Neural cell (in vitro differentiated cells): ENCODE results near the gene PTAFR. TPM values are rescaled to one million over a fixed set of nuclear protein-coding genes. Genes with fewer than 3 reads are reported as not detected.

Source experiments
- H2AFZ ChIP-seq: fragments of 200-600, 300-800 bp; sonication (generic), shearing (Covaris generic); 2 replicates; pipeline ENCODE4 v1.6.0; 2014; ENCODE audit warnings: low read depth, mild to moderate bottlenecking, antibody characterized with exemption, low read length, moderate library complexity
- H3F3A ChIP-seq: fragments of 200-600 bp; shearing (Covaris generic); 2 replicates; pipeline ENCODE4 v1.6.1; 2016; ENCODE audit warnings: mild to moderate bottlenecking, moderate library complexity, mixed read lengths, antibody characterized with exemption, low read length; ENCODE audit not compliant: insufficient read depth, poor library complexity, severe bottlenecking
- H3K27ac ChIP-seq: fragments of 200-600, 300-800 bp; sonication (generic), shearing (Covaris generic); 2 replicates; pipeline ENCODE4 v1.5.1; 2014; ENCODE audit warnings: mild to moderate bottlenecking, low read length, moderate library complexity
- H3K27me3 ChIP-seq: fragments of 300-800, 200-600 bp; sonication (generic), shearing (Covaris generic); 2 replicates; pipeline ENCODE4 v1.6.0; 2014; ENCODE audit warnings: mild to moderate bottlenecking, low read depth, low read length, moderate library complexity; ENCODE audit not compliant: insufficient read depth
- H3K36me3 ChIP-seq: fragments of 300-800, 200-600 bp; sonication (generic), shearing (Covaris generic); 2 replicates; pipeline ENCODE4 v1.5.1; 2014; ENCODE audit warnings: mild to moderate bottlenecking, antibody characterized with exemption, low read length, moderate library complexity; ENCODE audit not compliant: insufficient read depth
- H3K4me2 ChIP-seq: fragments of 300-800, 200-600 bp; sonication (generic), shearing (Covaris generic); 2 replicates; pipeline ENCODE4 v1.6.0; 2014; ENCODE audit warnings: mild to moderate bottlenecking, low read length
- H3K4me3 ChIP-seq: fragments of 300-800, 200-600 bp; sonication (generic), shearing (Covaris generic); 2 replicates; pipeline ENCODE4 v1.5.1; 2014; ENCODE audit warnings: mild to moderate bottlenecking, low read length, moderate library complexity
- H3K79me2 ChIP-seq: fragments of 200-600 bp; shearing (Covaris generic); replicated peaks from 2 replicates; pipeline ENCODE4 v1.6.0; 2014; ENCODE audit warnings: mild to moderate bottlenecking, low read length, moderate library complexity; ENCODE audit not compliant: insufficient read depth
- H3K9ac ChIP-seq: fragments of 300-800, 200-600 bp; sonication (generic), shearing (Covaris generic); 2 replicates; pipeline ENCODE4 v1.6.1; 2016; ENCODE audit warnings: mild to moderate bottlenecking, low read length, mixed read lengths
- H3K9me2 ChIP-seq: fragments of 200-600 bp; shearing (Covaris generic); 2 replicates; pipeline ENCODE4 v1.6.1; 2016; ENCODE audit warnings: mild to moderate bottlenecking, low read length, mixed read lengths; ENCODE audit not compliant: insufficient read depth
- H3K9me3 ChIP-seq: fragments of 200-600, 300-800 bp; sonication (generic), shearing (Covaris generic); 2 replicates; pipeline ENCODE4 v1.6.1; 2016; ENCODE audit warnings: mild to moderate bottlenecking, mixed run types, low read length, moderate library complexity, mixed read lengths
- H4K20me1 ChIP-seq: fragments of 200-600 bp; shearing (Covaris generic); 2 replicates; pipeline ENCODE4 v1.6.1; 2016; ENCODE audit warnings: mild to moderate bottlenecking, mixed run types; ENCODE audit not compliant: insufficient read depth
- CTCF ChIP-seq: fragments of 450-650 bp; IDR thresholded peaks from 2 replicates; pipeline ENCODE4 v1.5.1; 2014; ENCODE audit warnings: antibody characterized with exemption, mild to moderate bottlenecking, moderate library complexity; ENCODE audit not compliant: poor library complexity, severe bottlenecking
- EP300 ChIP-seq: fragments of 450-650 bp; conservative IDR thresholded peaks from 2 replicates; pipeline ENCODE4 v1.6.1; 2014; ENCODE audit warnings: antibody characterized with exemption, mild to moderate bottlenecking, moderate library complexity; ENCODE audit not compliant: poor library complexity, severe bottlenecking
- EZH2 ChIP-seq: fragments of 200-600, 300-800 bp; shearing (Covaris generic), sonication (generic); IDR thresholded peaks from 2 replicates; pipeline ENCODE4 v1.6.1; 2014; ENCODE audit warnings: antibody characterized with exemption, low read length, borderline replicate concordance, mild to moderate bottlenecking; ENCODE audit not compliant: insufficient read depth, poor library complexity, severe bottlenecking
- MXI1 ChIP-seq: fragments of 450-650 bp; conservative IDR thresholded peaks from 2 replicates; pipeline ENCODE4 v1.6.1; 2014; ENCODE audit warnings: antibody characterized with exemption, mild to moderate bottlenecking; ENCODE audit not compliant: poor library complexity, severe bottlenecking
- POLR2AphosphoS5 ChIP-seq: IDR thresholded peaks from 2 replicates; pipeline ENCODE4 v1.6.1; 2012
- RAD21 ChIP-seq: fragments of 450-650 bp; conservative IDR thresholded peaks from 2 replicates; pipeline ENCODE4 v1.6.1; 2014; ENCODE audit warnings: antibody characterized with exemption, mild to moderate bottlenecking, moderate library complexity
- SMC3 ChIP-seq: fragments of 450-650 bp; conservative IDR thresholded peaks from 2 replicates; pipeline ENCODE4 v1.6.1; 2014; ENCODE audit warnings: antibody characterized with exemption, mild to moderate bottlenecking, moderate library complexity; ENCODE audit not compliant: poor library complexity
- TAF1 ChIP-seq: IDR thresholded peaks from 2 replicates; pipeline ENCODE4 v1.6.1; 2012; ENCODE audit warnings: low read depth
- polyA plus RNA-seq: library from polyadenylated mRNA; depleted of rRNA; stranded (reverse); fragments of >200 nt; gene quantifications from 2 replicates; pipeline ENCODE4 v1.2.3, GENCODE V29; 2014
- TF ChIP-seq, protein P1 (sequence below): IDR thresholded peaks from 2 replicates; pipeline ENCODE4 v1.6.1; 2012; ENCODE audit warnings: borderline replicate concordance

PTAFR gene
- polyA plus RNA-seq, 1 donor from 2014 or later, result 0.30 TPM

- Histone ChIP-seq H3K9me3 (no peaks in the 10 kb centered on the region), H3K9me2 (no peaks in the 10 kb centered on the region), H4K20me1 (no peaks in the 10 kb centered on the region), H3K27ac (no peak overlapping the region), H3K79me2 (no peaks in the 10 kb centered on the region), H3K4me3 (no peak overlapping the region), H3K36me3 (no peaks in the 10 kb centered on the region), H3K27me3 (no peaks in the 10 kb centered on the region), H3K9ac (no peak overlapping the region), H2AFZ (peak overlapping the region; percentile 25), H3F3A (no peaks in the 10 kb centered on the region), H3K4me2 (no peak overlapping the region)
- TF ChIP-seq MXI1 (no peak), CTCF (no peak), RAD21 (no peak), TAF1 (no peak)
Observed at GRCh38 chr1:28147264-28148094, 29.0 kb downstream of the PTAFR start.

- no peaks in the 10 kb centered on the region for H3K79me2 ChIP-seq
- H3K27ac ChIP-seq, result no peak overlapping the region
- H3K9me2 ChIP-seq, result no peaks in the 10 kb centered on the region
- H3K4me2 ChIP-seq, result no peak overlapping the region
- H2AFZ ChIP-seq, result no peak overlapping the region
- H4K20me1 ChIP-seq, result no peaks in the 10 kb centered on the region
- no peaks in the 10 kb centered on the region for H3K36me3 ChIP-seq
- H3F3A ChIP-seq, result no peaks in the 10 kb centered on the region
- no peak overlapping the region for H3K4me3 ChIP-seq
- H3K9ac ChIP-seq, result no peak overlapping the region
- no peaks in the 10 kb centered on the region for H3K9me3 ChIP-seq
- TF ChIP-seq POLR2AphosphoS5 (no peak), MXI1 (no peak), TAF1 (no peak), CTCF (no peak), EP300 (no peak), RAD21 (no peak), SMC3 (no peak), EZH2 (no peak)
- TF ChIP-seq, protein P1, sequence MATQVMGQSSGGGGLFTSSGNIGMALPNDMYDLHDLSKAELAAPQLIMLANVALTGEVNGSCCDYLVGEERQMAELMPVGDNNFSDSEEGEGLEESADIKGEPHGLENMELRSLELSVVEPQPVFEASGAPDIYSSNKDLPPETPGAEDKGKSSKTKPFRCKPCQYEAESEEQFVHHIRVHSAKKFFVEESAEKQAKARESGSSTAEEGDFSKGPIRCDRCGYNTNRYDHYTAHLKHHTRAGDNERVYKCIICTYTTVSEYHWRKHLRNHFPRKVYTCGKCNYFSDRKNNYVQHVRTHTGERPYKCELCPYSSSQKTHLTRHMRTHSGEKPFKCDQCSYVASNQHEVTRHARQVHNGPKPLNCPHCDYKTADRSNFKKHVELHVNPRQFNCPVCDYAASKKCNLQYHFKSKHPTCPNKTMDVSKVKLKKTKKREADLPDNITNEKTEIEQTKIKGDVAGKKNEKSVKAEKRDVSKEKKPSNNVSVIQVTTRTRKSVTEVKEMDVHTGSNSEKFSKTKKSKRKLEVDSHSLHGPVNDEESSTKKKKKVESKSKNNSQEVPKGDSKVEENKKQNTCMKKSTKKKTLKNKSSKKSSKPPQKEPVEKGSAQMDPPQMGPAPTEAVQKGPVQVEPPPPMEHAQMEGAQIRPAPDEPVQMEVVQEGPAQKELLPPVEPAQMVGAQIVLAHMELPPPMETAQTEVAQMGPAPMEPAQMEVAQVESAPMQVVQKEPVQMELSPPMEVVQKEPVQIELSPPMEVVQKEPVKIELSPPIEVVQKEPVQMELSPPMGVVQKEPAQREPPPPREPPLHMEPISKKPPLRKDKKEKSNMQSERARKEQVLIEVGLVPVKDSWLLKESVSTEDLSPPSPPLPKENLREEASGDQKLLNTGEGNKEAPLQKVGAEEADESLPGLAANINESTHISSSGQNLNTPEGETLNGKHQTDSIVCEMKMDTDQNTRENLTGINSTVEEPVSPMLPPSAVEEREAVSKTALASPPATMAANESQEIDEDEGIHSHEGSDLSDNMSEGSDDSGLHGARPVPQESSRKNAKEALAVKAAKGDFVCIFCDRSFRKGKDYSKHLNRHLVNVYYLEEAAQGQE, result no peak
- H3K27me3 ChIP-seq, result no peaks in the 10 kb centered on the region
Observed at GRCh38 chr1:28145728-28146127, 30.8 kb downstream of the PTAFR start.
